ENCODE measurements around the gene HTRA3.

- no peak for TF ChIP-seq EZH2phosphoT487 (IDR thresholded peaks at IDR 0.05)
- TF ChIP-seq EZH2 (IDR thresholded peaks at IDR 0.05): no peak
Measured at GRCh38 chr4:8355864-8356565, 86.5 kb downstream of the HTRA3 start.

All from neural progenitor cell (in vitro differentiated cells).